HG03432 (cell line): Measurements from ENCODE around the gene TOMM20.

Experiments
- ATAC-seq: cut with Tn5 transposase; IDR thresholded peaks from one replicate; pipeline ENCODE4 v1.9.1; 2021; ENCODE audit warnings: mild to moderate bottlenecking, moderate library complexity; ENCODE audit not compliant: unreplicated experiment

TOMM20 gene

GRCh38 chr1:235069176-235069575 lies 59.5 kb downstream of the TOMM20 start:
- no peak for ATAC-seq

- ATAC-seq = no peak
Observed at GRCh38 chr1:235068158-235069121, 60.2 kb downstream of the TOMM20 start.

GRCh38 chr1:235067396-235068157 lies 61.1 kb downstream of the TOMM20 start:
- no peak for ATAC-seq

GRCh38 chr1:235063068-235063765 lies 65.4 kb downstream of the TOMM20 start:
- no peak for ATAC-seq

GRCh38 chr1:235060607-235061470 lies 67.8 kb downstream of the TOMM20 start:
- ATAC-seq = no peak
